HG03103 (cell line): Measurements from ENCODE around the gene SMPD3.

Experiments
- ATAC-seq: cut with Tn5 transposase; IDR thresholded peaks from one replicate; pipeline ENCODE4 v1.9.1; 2021; ENCODE audit warnings: low read depth; ENCODE audit not compliant: unreplicated experiment

The SMPD3 gene

DNA sequence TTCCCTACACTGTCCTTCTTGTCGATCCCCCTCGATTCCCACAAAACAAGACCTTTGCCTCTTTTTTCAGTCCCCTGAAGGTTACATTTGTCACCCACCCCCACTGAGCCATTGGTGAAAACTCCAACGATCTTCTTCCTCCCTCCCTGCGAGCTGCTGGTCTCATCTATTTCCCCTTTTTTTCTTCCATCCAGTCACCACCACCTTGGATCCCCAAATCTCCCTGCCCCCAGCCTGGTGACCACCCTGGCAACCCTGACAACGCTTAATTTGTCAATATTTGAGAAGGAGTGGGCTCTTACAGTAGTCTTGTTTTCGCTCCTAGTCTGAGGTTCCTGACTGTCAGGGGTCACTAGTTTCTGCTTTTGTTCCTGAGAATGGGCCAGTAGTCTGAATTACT is 62.9 kb downstream of the SMPD3 start:
- no peak for ATAC-seq

DNA sequence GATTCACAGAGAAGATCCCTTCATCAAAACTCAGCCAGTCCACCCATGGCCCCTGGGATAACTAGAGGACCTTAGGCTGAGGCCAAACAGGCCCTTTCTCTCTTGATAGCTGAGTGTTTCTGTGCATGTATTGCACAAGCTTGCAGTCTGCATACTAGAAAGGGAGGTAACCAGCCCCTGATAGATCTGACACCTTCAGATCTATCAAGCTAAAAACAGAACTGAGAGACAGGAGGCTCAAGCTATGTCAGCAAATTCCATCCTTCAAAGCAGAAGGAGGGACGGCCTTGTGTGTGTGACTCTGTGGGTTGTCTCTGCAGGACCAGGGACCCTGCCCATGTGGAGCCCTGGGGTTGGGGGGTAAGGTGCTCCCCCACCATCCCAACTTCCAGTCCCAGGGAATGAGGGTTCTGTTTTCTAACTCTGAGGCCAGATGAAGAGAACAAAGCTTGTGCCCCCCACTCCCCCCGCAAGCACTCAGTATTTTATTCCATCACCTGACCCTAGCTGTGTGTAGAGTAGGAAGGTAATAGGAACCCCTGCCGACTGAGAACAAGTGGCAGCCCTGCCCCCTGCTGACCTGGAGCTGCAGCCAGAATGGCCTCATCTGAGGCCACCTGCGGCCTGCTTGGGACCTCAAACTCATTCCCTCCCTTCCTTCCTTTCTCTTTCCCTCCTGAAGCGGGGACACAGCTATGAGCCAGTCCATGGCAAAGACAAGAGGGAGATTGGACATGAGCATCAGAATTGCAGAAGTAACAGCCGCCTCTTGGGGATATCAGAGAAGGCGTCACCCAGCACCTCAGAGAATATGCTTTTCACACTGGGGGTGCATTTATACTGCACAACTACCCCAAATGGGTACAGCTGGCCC is 63.8 kb downstream of the SMPD3 start:
- ATAC-seq: no peak

DNA sequence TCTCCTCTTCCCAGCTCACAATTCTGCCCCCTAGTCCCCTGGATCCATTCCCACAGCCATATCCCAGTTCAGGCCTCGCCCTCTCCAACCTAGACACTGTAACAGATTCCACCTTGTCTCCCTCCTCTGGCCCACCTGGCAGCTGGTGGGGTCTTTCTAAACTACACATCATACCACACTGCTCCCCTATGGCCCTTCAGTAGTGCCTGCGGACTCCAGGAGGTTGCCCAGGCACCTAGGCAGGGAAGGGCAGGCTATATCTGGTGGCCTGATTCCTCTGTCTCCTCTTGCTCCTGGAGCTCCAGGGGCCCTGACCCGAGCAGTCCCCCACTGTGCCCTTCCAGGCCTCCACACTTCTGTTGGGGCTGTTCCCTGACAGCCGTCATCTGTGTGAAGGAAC is 64.5 kb downstream of the SMPD3 start:
- no peak for ATAC-seq

DNA sequence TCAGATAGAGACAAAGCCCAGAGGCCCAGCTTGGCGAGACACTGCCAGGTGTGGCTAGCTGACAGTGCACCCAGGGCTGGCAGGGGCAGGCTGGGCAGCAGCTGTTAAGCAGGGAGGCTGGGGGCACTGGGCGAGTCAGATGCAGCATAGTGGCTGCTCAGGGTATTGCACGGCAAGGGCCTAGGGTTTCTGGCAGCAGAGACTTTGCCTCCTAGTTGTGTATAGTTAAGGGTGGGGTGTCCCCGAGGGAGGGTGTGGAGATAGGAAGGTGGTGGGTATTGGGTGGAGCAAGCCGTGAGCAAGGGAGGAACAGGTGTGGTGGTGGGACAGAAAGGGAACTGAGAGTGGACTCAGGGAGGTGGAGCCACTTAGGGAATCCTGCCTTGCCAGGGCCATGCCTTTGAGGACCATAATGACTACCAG is 66.0 kb downstream of the SMPD3 start:
- ATAC-seq: no peak

DNA sequence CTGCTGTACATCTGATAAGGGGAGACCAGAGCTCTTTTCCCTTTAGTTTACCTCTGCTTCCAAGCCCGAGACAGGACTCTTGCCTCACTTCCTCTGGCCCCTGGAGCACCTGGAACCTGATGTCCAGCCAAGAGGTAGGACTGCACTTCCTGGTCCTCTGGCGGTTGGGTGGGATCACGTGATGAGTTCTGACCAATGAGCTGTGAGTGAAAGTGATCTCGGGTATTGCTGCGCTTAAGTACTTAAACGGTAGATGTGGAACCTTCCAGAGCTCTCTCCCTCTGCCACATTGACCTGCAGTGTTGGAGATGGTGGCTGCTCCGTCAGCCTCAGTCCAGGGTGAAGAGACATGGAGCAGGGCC is 67.0 kb downstream of the SMPD3 start:
- ATAC-seq: no peak

DNA sequence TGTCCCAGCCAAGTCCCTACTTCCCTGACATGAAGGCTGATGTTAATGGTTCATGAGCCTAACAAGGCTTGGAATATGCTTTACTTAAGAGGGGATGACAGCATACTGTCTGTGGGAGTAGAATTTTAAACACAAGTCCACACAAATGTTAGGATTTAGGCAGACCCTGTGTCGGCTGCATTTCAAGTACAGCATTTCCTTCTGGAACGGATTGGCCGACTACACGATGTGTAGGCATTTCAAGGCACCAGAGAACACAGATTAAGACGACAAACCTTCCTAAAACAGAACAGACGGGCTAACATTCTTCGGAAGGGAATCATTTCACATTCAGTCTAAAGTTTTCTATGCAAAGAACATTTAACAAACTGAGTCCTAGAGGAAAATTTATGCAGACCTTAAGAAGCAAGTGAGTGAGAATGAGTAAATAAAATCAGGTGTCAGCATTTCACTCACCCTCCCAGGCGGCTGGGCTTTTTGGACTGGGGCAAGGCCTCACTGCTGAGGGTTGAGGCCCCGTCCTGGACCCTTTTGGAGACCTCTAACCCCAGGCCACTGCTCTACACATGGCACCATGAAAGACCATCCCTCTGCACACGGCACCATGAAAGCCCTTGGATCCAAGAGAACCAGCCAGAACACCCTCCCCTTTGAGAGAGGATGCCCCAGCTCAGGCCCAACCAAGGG is 67.5 kb downstream of the SMPD3 start:
- ATAC-seq: no peak

DNA sequence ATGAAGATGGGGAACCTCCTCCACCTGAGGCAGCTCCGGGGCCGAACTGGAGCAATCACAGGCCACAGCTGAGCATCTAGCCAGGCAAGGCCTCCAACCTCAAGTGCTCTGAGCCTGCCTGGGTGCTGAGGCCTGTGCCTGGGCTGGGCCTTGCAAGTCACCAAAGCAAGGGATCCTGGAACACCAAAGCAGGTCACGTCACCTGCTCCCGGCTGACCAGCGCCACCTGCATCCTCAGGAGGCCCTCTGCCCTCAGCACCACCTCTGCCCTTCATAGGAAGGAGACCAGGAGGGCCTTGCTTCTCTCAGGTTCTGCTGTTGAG is 68.0 kb downstream of the SMPD3 start:
- ATAC-seq: no peak

DNA sequence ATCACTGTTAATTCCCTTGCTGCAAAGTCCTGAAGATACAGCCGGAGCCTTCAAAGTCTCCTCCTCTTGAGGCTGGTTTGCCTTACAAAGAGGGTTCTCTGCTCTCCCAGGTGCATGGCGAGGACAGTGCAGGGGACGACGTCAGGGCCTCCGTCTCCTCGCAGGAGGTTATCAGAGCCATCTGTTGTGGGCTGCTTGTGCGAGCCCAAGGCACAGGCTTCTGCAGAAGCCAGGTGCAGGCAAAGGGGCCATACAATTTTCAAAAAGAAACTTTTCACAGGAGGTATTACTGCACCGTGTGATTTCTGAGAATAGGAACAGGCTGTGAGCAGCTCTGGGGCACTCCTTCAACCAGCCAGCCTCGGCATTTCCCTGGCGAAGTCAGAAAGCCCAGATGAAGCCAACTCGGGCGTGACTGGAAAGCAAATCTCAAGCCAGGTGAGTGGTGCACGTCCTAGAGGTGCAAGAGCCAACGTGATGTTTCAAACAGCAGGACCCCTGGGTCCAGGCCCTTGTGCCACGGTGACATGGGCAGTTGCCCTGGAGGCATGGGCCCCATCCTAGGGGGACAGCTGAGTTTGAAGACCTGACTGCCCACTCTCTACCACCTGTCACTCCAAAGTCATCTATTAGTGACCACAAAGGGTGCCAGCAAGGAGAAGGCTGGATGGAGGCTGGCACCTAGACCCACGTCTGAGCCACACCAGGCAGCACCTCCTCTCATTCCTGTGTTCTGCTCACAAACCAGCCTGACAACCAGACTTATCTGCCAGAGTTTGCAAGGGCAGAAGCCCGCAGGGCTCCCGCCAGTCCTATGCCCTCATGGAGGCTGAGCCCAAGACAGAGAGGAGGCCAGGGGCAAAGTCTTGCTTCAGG is 68.6 kb downstream of the SMPD3 start:
- no peak for ATAC-seq

DNA sequence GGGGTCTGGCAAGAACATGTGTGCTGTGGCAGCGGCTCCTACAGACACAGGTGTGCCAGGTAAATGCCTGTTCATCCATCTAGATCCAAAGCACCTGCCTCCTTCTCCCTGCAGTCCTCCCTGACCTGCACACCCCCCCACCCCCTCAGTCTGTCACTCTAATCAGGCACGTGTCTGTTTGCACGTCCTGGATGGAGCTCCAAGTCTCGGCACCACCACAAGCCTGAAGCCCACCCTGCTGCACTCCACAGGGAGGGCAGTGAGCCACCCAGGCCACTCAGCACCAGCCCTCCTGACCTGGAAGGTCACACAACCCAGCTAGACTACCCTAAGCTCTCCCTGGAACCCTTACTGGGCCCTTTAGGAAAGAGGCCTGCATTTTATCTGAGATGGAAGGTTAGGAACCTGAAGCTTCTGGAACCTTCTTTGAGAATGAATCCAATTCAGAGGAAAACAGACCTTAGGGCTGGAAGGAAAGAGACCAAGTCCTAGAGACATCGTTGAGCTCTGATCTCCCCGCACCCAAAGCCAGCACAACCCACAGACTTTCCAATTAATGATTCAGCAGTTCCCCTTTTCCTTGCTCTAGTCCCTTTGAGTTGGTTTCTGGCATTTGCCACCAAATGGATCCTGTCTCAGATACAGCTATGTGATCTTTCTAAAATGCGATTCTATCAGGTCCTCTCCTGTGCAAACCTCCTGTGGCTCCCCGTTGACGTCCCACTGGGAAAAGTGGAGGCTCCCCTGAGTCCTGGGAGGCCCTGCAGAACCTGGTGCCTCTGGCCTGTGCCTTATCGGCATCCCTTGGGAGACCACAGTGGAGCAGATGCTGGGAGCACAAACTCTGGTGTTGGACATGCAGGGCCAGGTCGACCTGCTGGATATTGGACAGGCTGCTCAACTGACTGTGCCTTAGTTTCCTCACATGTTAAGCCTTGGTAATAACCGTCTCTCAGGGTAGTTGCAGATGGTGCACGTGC is 69.6 kb downstream of the SMPD3 start:
- ATAC-seq: no peak

DNA sequence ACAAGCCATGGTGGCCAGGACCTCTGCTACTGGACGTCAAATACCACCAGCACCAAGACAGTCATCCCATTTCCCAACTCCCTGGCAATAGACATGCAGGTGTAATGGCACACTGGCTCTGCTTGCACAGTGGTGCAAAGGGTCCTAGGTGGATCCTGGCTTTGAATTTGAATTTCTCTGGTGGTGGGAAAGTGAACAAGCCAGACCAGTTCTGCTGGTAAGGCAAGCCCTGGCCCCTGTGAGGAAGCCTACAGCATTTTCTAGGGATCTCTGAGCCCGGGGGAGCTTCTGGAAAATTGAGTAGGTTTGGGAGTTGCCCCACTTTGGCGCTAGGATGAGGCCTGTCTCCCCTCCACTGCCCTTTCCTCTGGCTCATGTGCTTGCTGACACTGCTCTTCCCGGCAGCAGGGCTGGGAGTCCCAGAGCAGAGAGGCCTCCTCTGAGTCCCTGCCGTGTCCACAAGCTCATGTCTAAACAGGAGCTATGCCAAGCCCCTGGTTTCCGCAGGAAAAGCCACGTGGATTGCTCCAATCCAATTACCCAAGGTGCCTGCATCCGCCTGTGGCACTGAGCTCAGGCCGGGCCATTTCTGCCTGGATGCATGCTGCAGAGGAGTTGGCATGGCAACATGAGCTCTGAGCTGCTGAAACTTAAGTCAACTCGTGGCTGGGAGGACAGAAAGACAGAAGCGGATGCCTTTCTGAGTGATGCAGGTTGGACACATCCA is 70.5 kb downstream of the SMPD3 start:
- no peak for ATAC-seq

DNA sequence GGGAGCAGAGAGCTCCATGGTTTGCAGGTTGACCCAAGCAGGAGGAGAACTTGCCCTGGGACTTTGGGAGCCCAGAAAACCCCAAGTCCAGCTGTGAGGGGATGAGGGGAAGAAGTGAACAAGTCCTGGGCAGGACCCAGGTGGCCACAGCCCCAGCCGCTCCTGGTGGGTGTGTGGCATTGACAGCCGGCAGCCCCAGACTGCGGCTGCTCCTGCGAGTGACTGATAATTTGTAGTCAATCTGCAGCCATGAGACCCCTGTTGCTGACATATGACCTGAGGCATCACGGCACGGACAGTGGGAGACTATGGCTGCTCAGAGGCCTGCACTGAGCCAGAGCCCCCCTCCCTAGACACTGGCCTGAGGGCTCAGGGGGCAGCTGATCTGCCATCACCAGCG is 71.1 kb downstream of the SMPD3 start:
- ATAC-seq: no peak

DNA sequence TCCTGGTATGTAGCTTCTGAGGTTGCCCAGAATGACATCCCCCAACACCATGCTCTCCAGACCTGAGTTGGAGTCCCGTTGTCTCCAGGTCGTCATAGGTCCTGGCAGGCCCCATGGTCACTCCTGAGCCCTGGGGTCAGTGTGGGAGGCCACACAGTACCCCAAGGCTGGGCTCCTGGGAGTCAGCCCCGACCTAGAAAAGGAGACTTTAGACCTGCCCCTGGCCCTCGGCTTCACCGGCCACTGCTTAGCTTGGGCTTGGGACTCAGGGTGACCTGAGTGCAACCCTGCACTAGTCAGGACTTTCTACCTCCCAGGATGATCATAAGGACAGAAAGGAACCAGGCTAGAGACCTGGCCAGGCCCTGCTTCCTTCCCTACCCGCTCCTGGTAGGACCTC is 71.7 kb downstream of the SMPD3 start:
- no peak for ATAC-seq

DNA sequence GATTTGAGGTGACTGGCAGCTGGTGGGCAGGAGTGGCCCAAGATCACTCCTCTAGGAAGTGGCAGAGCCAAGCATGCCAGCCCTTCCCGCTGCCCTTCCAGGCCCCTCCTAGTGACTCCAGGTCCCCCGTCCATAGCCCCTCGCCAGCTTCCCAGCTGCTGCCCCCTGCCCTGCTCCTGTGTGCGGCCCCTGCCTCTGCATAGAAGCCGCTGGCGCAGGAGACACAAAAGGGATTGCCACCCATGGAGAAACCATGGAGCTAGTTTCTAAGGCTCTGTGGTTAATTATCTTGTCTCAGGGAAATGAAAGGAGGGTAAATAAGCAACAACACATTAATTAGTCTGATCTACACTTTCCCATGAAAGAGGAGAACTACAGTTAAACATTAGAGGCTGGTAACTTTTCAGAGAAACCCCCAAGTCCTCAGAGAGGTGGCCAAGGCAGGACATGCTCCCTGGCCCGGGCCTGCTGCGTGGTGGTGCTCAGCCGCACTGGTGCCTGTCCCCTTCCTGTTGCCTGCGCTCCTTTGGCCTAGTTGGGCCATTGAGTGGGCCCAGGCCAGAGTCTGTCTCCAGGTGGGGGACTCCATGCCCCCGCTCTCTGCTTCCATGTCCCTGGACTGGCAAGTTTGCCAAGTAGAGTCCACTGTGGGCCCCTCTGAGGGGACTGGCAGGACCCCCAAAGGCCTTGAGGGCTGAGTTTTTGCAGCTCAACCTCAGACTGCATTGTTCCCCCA is 72.3 kb downstream of the SMPD3 start:
- no peak for ATAC-seq

DNA sequence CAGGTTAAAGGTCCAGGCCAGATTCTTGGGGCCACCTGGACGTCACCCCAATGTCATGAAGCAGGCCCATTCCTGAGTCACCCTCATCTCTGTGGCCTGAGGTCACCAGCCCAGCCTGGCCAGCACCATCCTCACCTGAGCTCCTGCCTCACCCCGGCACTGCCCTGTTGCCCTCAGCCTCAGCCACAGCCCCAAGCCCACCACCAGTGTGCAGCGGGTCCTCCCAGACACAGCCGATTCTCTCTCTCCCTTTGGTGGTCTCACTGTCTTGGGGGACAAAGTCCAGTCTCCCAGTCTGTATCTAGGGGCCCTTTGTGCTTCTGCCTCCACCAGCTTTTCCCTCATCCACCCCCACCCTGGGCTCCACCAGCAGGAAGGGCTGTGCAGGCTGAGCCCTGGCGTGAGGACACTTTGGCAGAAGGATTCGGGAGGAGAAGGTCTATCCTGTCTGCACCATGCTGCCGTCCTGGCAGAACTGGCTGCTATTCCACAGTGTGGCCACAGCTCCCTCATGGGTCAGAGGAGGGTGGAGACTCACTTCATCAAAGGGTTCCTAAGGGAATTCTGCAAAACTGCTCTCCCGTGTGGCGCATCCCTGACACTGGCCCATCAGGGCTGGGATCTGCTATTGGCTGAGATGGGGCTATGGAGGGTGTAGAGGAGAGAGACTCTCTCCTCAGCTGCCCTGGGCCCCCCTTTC is 73.2 kb downstream of the SMPD3 start:
- ATAC-seq: no peak

DNA sequence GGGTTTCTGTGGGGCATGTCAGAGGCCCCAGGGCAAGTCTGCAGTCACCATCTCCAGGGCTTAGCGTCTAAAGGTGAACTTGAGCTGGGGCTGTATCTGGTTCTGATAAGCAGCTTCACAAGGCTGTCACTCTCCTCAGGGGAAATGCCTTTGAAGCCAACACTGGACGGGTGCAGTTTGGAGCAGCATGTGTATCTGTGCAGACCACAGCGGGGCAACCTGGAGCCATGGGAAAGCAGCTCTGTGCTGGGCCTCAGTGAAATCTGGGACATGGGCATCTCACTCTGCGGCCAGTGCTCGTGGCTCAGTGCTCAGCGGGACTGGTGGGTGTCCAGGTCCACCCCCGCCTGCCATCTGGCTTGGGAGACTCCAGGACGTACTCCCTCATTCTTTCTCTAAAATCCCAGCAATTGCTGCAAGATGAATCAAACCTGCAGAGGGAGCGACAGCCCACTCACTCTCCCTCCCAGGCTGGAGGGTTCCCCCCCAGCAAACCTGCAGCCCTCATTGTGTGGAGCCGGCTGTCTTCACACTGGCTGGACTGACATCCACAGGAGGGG is 74.0 kb downstream of the SMPD3 start:
- ATAC-seq: no peak

DNA sequence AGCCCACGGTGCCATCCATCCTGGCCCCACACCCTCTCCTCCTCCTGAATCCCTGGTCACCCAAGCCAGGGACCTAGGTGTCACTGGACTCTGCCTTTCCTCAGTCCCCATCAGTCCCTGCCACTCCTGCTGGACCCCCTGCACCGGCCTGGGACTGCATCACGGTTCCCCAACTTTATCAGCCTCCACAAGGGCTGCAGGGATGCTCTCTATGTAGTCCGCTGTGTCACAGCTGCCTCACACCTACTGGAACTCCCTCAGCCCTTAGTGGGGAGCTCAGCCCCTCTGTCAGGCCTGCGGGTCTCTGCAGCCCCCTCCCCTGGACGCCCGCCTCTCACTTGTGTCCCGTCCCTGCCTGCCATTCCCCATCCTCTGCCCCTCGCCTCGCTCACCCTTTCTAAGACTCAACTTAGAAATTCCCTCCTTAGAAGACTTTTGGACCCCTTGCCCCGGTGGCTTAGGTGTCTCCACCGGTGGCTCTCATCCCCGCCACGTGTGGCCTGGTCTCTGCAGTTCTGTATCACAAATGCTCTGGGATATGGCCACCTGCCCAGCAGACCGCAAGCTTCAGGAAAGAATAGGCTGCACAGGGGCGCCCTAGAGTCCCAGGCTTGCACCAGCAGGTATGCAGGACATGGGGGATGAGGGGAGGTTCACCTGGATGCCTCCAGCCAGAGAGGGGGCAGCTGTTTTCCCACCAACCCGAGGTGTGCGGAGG is 74.6 kb downstream of the SMPD3 start:
- ATAC-seq: no peak

DNA sequence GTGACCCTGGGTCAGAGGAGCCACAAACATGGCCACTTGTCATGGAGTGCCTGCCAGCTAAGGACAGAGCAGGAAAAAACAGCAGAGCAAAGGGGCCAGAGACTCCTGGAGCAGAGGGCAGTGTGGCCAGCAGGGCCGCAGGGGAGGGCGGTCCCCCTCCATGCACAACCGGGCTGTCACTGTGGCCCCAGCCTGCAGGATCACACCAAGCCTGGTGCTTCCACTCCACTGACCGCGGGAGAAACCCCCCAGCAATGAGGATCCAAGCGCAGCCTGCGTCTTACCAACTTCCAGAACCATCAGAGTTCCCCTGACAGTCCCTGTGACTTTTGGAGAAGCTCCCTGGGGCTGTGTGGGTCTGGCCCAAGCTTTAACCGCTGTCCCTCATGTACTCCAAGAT is 75.5 kb downstream of the SMPD3 start:
- no peak for ATAC-seq

DNA sequence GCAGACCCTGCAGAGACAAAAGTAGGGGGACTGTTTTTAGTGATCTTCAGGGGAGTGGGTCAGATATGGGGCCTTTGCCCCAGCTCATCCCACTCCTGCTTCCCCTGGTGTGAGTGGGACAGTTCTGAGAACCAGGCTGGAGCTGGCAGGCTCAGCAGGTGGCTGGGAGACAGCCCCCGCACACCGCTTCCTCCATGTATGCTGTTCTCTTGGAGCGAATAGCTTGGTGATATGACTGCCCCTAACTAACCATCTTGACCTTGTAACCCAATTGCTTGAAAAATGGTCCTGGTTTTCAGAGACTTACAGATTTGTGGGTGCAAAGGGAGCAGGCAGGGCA is 76.0 kb downstream of the SMPD3 start:
- no peak for ATAC-seq
